GM21390 (cell line): ENCODE measurements around the gene XYLT1.

ENCODE experiments used
- ATAC-seq: cut with Tn5 transposase; IDR thresholded peaks from one replicate; pipeline ENCODE4 v1.9.1; 2021; ENCODE audit not compliant: unreplicated experiment

Gene XYLT1

GRCh38 chr16:17362183-17362582 lies 108.6 kb downstream of the XYLT1 start:
- ATAC-seq = no peak

DNA sequence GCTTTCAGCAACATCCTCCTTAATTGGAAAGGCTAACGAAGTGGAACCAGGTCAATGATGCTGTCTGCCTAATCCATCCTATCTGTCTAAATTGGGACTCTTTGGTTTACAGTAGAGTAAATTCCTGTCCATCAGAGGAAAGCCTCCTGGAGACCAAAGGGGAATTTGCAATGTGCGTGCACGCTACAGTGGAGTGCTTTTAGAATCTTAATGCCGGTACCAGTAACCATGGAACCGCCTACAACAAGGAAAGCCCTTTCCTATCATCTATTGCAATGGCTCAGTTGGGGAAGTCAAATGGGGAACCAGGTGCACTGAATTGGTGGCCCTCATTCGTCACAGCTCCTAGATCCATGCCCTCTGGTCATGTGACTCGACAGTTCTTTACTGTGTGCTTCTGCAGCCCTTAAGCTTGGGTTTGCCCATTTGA lies 110.1 kb downstream of the XYLT1 start:
- no peak for ATAC-seq

GRCh38 chr16:17359788-17360390 lies 110.9 kb downstream of the XYLT1 start:
- no peak for ATAC-seq

DNA sequence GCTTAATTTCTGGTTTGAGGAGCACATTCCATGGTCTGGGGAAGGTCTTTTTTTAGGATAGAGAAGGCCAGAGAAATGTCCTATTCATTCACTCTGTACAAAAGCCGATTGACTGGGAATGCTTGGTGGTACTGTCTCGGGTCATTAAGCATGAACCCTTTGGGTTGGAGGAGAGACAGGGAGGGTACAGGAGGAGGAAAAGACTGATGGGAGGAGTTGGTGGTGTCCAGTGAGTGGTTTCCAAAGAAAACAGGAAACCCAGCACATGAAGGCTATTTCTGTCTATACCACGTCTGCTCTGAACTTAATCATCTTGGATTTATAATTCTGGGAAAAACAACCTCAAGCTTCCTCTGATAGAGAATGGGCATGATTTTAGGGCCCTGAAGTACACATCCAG lies 111.9 kb downstream of the XYLT1 start:
- ATAC-seq = no peak

- ATAC-seq = no peak
These were observed 112.4 kb downstream of the XYLT1 start for GRCh38 chr16:17358355-17358754.

GRCh38 chr16:17357307-17358062 lies 113.3 kb downstream of the XYLT1 start:
- ATAC-seq = no peak

DNA sequence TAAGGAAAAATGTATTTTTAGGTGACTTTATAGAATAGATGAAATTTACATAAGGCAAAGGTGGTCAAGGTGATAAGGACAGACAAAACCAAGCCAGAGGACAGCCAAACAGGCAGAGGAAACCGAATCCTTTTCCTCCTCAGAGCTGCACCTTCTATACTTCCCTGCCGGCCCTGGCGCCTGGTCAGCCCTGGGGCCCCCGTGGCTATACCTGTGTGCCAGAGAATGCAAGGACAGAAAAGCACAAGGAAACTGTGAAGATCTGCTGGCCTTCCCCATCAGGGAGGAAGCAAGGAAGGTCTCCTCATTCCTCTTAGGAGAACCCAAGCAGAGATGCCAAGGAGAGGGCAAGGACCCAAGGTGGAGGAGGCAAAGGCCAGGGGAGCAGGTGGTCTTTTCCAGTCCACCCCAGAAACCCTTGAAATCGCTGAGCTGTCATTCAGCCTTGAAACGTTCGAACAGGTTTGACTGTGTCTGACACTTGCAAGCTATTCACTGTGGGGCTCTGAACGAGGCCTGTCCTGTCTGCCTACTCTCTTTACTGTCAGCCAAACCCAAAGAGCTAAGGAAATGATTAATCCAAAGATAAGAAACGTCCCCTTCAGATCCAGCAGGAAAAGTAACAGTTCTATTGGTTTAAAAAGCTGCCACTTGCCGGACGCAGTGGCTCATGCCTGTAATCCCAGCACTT lies 114.4 kb downstream of the XYLT1 start:
- no peak for ATAC-seq

DNA sequence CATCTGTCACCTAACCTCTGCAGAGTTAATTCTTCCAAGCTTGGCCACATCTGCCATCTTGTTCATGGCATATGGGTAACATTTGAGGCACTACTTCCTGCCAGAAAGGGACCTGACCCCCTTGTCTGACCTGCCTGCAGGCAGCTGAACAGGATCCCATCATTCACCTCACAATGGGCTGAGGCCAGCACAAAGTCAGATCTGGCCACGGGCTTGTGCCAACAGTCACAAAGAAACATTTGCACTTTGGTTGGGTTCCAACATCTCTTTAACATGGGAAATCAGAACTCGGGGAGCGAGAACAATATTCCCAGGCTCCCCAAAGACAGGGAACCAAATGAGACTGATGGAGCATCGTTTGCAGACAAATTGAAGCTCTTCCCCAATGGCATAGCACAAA lies 116.1 kb downstream of the XYLT1 start:
- ATAC-seq = no peak

GRCh38 chr16:17354141-17354601 lies 116.6 kb downstream of the XYLT1 start:
- no peak for ATAC-seq

DNA sequence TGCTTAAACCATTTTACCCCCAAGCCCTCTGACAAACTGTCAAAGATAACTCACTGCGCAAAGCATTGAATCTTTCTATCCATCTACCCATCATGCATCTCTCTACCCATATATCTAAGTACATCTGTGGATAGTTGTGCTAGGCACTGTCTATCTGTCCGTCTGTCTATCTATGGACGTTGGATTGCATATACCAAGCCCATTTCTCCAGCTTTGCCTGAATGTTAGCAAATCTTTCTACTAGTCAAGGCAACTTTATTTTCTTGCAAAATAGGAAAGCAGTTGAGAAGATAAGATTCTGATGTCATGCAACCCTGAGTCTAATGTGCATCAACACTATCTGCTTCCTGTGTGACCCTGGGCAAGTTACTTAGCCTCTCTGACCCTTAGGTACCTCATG lies 117.2 kb downstream of the XYLT1 start:
- no peak for ATAC-seq

- no peak for ATAC-seq
These were observed 119.2 kb downstream of the XYLT1 start for GRCh38 chr16:17351441-17352035.

DNA sequence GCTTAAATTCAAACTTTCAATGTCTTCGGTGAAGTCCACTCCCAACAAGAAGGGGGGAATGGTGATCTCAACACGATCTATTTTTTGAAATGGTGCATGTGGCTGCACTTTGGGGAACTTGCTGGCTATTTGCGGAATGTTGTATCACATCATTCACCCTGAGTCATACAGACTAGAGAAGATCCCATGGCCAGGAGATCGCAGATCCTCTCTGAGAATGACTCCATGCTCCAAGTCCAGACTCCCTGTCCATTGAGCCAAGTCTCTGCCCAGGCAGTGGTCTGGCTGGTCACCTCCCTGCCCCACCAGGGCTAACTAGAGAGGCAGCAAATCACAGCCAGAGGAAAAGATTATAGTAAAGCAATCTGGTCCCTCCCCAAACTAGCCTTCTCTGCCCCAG lies 120.6 kb downstream of the XYLT1 start:
- no peak for ATAC-seq

- ATAC-seq = no peak
These were observed 121.9 kb downstream of the XYLT1 start for GRCh38 chr16:17348826-17349225.

DNA sequence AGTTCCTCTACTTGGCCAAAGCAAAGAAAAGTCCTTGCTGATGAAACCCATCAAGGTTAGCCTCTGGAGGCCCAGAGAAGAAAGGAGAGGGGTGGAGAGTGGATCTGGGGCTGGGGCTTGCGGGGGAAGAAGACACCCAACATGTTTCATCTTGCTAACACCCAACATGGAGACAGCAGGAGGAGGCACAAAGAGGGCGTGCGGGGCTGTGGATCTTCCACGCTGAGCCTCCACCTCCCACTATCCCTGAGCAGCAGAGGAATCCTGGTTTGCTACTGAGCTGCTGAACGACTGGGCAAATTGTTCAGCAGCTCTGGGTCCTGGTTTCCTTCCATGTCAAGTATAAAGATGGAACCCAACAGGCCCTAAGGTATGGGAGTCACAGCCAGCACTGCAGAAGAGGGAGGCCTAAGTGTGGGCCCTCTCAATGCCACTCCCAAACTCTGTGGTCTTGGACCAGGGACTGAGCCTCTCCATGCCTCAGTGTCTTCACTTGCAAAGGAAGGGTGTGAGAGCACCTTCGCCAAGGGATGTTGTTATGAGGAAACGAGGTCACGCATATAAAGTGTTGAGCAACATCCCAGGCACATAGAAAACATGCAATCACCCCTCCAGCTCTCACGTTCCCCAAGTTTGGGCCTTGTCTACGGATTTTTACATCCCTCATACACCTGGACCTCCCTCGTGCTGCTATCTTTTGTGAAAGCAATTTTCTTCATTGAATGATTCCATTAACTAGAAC lies 122.5 kb downstream of the XYLT1 start:
- no peak for ATAC-seq

GRCh38 chr16:17347624-17348023 lies 123.1 kb downstream of the XYLT1 start:
- ATAC-seq = no peak

GRCh38 chr16:17346621-17347569 lies 123.9 kb downstream of the XYLT1 start:
- ATAC-seq = no peak

- ATAC-seq = no peak
These were observed 125.7 kb downstream of the XYLT1 start for GRCh38 chr16:17345043-17345442.

- no peak for ATAC-seq
These were observed 127.0 kb downstream of the XYLT1 start for GRCh38 chr16:17343728-17344127.

DNA sequence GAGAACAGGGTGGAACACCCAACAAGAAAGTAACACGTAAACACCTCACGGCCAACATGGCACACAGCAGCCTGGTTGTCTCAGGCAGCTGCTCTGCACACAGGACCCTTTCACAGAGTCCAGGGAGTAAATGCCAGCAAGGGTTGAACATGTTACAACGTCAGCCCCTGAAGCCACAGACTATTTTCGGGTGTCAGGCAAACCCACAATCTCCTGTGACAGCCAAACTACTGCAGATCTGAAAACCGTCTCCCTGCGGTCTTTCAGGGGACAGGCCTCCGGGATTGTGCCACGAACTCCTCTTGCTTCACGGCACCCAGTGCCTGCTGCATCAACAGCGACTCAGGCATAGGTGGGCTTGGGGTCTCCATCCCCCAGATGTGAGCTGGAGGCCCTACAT lies 127.7 kb downstream of the XYLT1 start:
- peak; percentile 37 for ATAC-seq

DNA sequence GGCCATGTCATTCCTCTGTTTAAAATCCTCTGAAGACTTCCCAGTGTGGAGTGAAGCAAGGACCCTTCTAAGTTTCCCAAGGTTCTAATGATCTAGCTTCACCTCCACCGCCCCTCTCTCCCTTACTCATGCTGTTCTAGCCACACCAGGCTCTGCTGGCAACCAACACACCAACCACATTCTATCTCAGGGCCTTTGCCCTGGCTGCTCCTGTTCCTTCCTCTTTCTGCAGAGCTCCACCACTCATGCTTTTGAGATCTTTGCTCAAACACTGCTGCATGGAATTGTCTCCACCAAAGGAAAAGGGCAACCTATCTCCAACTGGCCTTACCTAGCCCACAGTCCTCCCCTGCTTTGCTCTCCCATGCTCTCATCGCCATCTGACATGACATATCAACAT lies 128.7 kb downstream of the XYLT1 start:
- no peak for ATAC-seq
